GM19035 (cell line): Measurements from ENCODE around the gene DCP1B.

Experiments used
- ATAC-seq: cut with Tn5 transposase; IDR thresholded peaks from one replicate; pipeline ENCODE4 v1.9.1; 2021; ENCODE audit not compliant: unreplicated experiment

DCP1B gene

DNA sequence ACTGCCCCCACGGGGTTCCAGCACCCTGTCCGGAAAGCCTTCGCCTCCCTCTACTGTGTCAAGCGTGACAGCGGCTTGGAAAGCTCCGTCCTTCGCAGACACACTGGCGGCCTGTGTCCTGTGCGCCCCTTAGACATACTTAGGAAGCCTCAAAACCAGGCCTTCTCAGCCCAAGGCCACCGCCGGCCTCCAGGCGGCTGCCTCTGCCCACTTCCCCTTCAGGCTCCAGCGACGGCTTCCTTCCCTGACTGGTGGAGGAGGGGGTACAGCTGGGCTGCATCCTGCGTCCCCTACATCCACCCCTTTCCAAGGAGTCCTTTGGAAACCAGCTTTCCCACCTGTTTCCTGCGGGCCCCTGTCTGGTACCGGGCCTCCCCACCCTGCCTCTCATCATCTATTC, 83.3 kb downstream of the DCP1B start:
- no peak for ATAC-seq

DNA sequence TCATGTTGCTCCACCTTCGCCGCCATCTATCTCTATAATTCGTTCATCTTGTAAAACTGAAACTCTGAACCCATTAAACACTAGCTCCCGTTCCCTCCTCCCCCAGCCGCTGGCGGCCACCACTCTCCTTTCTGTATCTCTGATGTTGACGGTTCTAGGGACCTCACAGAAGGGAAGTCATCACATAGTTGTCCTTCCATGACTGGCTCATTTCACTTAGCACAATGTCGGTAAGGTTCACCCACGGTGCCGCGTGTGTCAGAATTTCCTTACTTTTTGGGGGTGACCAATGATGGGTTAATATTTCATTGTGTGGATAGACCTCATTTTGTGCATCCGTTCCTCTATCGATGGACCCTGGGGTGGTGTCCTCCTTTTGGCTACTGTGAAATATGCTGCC, 83.8 kb downstream of the DCP1B start:
- ATAC-seq, result no peak

DNA sequence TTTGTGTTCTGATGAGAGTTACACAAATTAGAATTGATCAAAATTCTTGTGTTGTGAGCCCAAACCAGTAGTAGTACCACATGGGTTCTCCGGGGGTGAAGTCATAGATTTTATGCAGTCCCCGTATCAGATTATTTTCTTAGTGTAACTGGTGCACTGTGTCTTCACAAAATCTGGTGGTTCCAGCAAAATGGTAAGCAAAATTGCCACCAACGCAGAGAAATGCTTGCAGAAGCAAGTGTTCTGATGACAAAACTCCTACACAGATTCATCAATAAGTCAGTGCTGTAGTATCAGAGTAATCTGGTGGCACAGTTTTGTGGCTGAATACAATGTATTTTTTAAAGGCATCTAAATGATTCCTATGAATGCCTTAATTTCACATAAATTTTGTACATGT, 84.5 kb downstream of the DCP1B start:
- ATAC-seq, result no peak

DNA sequence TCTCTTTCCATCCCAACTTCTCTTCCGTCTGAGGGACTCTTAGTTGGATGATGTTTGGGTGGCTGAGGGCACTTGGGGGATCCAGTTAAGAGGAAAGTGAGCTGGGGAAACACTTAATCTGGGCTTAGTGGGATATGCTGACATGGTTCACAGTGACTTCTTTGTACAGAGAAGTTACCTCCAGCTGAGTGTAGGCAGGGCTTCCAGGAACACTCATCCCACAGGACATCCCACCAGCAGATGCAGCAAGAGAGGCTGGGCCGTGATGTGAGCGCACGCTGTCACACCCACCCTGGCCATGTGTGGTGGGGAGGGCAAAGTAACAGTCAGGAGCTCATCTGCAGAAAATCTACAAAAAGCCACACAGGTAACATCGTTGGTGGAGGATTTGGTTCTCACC, 85.0 kb downstream of the DCP1B start:
- no peak for ATAC-seq

DNA sequence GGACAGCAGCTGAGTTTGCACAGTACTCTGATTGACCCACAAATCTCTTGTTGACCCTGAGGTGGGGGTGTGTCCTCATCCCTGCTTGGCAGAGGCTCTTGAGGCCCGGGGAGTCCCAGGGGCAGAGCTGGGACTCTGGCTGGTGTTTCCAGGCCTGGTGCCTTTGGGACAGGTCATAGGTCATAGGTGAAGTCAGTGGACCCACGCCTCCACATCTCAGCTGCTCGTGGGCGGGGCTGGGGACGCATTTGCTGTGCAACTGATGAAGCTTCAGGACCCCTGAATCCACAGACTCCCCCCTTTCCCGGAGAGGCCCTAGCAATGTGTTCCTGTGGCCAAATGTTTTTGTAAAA, 85.4 kb downstream of the DCP1B start:
- no peak for ATAC-seq

DNA sequence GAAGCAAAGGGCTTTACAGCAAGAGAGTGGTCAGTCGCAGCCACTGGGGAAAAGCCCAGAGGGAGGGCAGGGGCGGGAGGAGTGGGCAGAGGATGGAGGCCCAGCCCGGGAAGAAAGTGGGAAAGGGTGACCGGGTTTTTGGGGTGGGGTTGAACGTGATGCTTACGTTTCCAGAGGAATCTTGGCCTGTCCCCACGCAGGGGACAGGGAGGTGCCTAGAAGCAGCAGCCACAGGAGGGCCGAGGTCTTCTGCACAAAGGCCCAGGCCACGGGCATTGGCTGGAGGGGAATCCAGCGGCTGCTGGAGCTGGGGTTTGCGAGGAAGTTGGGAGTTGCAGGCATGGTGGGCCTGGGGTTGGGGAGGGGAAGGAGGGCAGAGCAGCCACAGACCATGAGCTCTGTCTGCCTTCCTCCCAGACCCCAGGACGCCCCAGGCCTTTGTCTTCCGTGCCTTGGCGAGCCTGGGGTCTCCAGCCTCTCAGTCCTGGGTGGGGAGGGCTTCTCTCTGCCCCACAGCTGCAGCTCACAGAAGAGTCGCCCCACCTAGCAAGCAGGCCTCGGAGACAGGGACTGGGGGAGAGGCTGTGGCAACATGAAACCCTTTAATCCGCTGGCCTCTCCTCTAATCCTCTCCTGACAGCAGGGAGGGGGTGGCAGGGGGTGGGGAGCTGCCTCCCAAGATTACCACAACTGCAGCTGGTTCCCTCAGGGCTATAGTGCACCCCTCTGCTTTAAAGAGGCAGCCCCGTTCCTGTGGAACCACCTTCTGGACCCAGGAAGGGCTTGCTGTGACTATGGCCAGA, 86.0 kb downstream of the DCP1B start, which contains the start of gene CACNA2D4:
CACNA2D4 (minus strand) TSS at position 572 of the 803 bp plus-strand sequence; CDS start at position 393, 179 bp downstream.
- no peak for ATAC-seq

DNA sequence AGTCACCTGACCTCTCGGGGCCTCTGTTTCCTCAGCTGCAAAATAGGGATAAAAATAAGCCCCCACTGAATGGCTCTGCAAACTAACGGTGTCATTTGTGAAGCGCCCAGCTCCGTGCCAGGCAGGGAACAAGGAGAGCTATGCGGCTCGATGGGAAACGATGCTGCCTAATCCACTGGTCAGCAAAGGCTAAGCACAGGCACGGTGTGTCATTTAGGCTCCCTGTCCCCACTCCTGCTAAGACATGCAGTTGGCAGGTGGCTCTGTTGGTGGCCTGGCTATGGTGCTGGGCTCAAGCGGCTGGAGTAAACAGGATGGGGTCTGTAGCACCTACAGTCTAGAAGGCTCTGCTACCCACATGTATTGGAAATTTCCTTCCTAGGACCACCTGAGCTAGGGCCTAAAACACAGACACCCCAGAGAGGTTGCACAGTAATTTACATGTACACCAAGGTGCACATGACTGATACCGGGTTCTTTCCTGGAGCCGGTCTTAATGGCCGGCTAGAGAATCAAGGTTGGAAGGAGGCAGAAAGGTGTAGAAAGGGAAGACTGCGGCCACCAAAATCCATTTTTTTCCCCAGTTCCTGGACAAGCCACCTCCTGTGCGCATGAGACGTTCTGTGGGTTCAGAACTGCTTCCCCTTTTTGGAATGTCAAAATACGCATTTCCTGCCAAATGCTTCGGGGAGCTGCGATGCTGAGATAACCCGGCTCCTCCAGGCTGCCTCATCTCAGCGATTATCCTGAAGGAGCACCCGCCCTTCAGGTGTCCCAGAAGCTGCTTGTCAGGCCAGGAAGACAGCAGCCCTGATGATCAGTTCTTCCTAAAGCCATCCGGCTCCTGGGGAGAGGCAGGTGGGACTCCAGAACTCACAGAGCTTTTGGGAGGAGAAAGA, 86.8 kb downstream of the DCP1B start:
- no peak for ATAC-seq

DNA sequence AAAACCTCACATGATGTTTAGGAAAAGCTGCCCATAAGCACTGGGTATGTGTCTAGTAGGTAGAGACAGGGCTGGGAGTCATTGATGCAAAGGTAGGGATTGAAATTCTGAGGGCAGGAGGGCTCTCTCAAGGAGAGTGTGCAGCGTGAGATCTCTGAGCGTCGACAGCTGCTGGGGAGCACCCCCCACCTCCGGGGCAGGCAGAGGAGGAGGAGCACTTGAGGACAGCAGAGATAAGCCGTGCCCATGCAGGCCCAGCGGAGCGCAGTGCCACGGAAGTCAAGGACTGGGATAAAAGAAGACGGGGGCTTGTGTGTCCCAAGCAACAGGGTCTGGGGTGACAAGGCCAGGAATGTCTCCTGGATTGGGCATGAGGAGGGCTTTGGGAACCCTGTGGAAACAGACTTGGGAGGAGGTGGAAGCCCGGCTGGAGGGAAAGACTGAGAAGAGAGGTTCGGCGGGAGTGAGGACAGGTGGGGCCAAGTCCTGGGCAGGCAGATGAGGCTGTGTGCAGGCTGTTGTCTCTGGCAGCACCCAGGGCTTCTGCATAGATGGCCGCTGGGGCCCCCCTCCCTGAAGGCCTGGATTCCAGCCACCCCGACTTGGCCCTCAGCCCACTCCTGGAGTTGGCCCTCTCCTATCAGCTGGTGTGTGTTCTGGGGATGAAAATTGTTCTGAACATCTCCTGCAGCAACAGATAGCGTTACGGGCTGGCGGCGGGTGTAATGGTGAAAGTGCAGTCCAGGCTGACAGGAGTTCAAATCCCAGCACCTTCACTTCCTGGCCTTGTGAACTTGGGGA, 87.7 kb downstream of the DCP1B start:
- no peak for ATAC-seq

DNA sequence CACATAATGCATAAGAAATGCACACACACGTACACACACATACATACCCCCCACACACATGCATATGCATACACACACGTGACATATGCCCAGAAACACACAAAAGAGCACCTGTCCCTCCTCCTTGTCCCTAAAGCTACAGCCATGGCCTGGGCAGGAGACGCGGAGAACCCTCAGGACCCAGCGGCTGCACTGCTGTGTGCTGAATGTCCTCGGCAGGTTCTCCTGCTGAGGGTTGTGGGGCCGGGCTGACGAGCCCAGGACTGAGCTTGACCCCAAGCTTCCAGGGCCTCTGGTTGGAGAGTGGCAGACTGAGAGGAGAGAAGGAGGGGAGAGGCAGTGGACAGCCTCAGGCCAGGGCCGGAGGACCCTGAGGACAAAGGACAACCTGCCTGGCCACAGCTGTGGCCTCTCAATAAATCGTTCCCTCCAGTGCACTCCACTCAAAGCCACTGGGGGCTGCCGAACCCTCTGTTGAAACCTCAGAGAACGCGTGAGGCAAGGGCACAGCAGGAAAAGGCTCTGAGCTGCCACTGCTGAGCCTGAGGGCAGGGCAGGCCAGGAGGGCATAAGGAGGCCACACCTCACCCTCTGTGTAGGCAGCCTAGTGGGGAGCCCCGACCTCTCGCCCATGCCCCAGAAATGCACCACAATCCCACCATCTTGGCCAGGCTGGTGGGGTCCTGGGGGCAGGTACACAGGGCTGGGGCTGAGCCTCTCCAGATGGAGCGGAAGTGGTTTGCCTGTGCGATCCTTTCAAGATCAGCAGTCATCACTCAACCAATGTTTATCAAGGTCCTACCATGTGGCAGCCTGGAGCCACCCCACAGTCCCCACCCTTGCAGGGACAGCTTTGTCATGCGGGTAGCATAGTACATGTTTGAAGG, 88.9 kb downstream of the DCP1B start:
- no peak for ATAC-seq

DNA sequence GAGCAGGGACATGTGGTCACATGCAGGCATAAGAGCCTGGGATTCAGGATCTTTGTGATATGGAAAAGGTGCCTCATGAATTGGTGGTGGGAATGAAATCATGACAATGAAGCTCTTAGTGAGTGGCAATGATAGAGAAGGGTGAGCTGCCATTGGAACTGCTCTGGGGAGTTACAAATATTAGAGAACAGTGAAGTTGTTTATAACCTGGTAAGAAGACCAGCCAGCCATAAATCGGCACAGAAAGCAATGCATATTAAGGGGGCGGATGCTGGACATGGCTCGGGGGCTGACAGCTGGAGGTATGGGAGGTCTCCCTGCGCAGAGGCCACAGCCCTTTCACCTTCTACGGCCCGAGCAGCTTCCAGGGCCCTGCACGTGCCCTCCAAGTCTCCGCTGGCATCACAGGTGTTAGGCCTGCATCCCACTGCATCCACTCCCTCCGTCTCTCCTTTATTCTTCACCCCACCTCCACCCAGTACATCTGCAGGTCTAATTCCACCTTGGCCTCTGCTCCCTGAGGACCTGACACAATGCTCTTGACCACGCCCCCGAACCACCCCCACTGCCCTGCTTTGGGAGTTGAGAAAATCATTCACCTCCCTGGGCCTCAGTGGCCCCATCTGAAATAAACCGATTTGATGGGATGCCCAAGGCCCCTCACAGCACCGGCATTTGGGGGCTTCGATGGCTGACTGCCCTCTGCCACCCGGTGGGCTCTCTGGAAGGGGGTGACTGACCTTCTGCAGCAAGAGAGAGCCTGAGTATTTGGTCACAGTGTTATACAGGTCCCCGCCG, 89.9 kb downstream of the DCP1B start:
- ATAC-seq, result no peak

DNA sequence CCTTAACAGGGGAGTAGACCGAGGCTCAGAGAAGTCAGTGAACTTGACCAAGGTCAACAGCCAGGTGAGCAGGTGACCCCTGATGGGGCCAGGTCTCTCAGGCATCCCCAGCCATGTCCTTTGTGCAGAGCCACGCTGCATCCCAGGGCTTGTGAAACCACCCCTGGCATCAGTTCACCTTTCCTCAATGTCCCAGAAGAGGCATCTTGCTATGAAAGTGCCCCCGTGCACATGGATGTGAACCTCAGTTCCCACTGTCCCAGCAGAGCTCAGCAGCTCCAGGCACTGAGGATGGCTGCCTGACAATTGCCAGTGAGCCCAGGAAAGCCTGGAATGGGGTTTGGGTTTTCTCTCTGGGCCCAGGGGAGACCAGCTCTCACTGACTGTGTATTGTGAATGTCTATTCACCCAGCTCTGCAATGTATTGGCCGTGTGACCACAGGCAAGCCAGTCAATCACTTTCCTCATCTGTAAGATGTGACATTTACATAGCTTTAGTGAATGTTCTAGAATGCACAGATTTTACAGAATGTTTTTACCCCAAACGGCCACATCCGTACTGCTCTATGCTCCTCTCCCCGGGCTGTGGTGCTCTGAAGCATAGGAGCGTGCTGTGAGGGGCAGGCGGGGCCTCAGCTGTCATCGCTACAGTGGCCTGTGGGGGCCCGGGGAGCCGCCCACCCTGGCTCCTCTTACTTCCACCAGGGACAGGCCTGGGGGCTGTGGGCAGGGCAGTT, 90.7 kb downstream of the DCP1B start:
- no peak for ATAC-seq

DNA sequence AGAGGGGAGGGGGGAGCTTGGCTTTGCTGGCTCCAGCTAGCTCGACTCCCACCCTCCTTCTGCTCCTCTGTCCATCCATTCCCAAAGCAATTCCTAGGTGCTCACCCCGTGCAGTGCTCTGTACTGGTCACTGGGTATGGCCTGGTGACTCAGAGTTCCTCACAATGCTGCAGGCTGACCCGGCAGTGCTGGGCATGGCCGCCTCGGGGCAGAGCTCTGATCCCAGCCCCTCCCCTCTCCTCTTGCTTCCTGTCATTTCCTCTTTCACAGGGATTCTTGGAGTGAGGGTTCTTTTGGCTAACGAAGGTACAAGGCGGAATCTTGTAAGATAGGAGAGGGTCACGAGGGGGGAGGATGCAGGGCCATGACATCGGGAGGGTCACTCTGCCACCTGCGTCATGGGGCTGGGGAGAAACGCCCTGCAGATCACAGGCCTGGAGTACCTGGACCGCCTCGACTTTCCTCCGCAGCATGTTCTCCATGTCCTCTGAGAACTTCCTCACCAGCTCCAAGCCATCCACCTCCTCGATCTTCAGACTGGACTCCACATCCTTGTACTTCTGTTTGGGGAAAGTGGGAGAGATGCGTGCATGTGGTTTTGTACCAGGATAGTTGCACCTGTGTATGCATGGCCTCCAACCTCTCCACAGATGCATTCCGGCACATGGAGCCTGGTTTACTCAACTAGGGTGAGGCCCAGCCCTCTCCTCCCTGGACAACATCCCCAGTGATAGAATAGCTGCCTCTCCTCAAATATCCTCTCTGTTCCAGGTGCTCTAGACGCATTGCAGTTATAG, 91.5 kb downstream of the DCP1B start:
- ATAC-seq, result no peak

DNA sequence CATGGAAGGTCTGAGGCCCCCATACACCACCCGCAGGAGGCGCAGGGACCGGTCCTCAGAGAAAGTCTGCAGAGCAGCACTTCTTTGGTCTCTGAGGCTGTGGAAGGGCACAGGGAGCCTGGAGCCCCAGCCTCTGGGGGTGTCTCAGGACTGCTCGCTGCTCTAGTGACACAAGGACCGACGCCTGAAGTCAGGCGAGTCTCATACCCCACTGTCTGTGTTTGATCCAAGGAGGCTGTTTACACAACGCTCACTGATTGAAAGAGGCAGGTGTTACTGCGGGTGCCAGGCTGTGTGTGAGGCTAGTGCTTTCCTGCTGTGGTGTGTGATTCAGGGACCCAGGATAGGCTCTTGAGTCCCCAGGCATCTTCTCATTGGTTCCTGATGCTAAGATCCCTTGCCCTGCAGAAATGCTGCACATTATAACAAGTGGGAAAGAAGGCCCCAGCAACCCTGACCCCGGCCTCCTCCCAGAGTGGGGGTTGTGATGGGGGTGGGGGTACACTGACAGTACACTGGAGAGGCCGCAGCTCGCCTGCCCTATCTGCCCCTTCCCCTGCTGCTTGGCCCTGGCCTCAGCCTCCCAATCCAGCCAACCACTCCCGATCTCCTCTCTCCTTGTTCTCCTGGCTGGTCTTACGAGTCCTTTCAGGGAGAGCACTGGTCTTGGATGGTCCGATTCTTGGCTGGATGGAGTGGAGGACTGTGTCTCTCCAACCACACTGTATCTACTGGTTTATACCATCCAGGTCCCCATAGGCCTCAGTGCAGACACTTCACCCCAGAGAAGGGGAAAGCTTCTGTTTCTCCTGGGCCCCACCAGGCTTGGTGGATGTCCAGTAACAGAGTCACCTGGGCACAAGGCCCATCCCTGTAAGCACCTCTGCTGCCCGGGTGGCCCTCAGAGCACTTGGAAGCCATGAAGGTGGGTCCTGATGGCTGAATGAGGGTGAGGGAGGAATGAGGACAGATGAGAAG, 92.4 kb downstream of the DCP1B start:
- no peak for ATAC-seq

DNA sequence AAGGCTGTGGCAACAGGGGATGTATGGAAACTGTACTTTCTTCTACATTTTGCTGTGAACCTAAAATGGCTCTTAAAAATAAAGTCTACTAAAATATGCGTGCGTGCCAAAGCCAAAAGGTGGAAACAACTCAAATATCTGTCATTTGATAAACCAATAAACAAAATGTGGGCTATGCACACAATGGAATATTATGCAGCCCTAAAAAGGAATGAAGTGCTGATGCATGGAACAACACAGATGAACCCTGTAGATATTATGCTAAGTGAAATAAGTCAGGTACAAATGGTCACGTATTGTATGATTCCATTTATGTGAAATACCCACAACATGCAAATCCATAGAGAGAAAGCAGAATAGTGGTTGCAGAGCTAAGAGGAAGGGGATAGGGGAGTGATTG, 93.8 kb downstream of the DCP1B start:
- ATAC-seq, result no peak

DNA sequence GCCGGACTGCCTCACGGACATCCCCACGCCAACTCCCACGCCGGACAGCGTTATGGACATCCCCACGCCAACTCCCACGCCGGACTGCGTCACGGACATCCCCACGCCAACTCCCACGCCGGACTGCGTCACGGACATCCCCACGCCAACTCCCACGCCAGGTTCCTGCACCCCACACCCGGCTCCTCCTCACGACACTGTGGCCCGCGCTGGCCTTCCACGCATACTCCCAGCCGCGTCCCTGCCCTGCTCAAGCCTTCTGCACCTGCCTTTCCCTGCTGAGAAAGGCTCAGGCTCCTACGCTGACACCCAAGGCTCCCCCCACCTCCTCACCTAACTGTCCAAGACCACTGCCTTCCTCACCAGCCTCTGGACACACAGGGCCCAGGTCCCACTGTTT, 95.5 kb downstream of the DCP1B start:
- no peak for ATAC-seq

DNA sequence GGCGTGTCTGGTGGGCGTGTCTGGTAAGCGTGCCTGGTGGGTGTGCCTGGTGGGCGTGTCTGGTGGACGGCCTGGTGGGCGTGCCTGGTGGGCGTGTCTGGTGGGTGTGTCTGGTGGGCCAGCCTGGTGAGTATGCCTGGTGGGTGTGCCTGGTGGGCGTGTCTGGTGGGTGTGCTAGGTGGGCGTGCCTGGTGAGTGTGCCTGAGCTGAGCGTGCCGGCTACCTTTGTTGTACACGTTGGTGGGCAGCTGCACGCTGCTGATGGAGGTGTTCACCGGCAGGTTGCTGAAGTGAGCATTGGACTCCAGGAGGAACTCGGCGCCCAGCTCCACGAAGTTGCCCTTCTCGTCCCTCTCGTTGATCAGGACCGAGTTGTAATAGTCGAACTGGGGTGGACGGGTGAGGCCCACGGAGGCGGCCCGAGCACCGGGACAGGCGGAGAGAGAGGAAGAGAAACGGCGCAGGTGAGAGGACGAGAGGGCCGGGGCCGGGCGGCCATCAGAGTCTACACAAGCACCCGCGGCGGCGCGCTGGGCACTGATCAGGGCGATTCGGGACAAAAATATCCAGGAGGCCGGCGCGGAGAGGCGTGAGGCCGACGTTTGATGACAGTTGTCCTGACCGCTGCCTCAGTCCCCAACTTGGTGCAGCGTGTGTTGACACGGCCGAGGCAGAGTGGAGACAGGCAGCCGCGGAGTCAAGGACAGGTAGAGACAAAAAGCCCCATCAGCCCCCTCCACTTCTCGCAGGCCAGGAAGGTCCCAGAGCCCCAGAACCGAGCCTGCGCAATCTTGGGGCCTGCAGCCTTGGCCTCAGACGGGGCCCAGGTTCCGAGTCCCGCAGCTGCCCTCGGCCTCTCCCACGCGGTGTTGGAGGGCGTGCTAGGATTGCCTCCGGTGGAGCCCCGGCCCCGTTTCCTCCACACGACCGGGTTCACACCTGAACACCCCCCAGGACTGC, 96.3 kb downstream of the DCP1B start:
- ATAC-seq, result no peak
